HL-60/S4 treated with phorbol 12-myristate 13-acetate at 8.2 ng/mL for 4 days and 3 days (cell line): ENCODE results near the gene CPT1B.
"Not testable (repeated sequence)": the region's sequence is repeated elsewhere in the genome, so short reads cannot be mapped to it uniquely, and the experiment has no call there.

Source experiments
- in situ Hi-C: fragments of 300-500 bp; cut with MboI; formaldehyde crosslinking; loops from 2 replicates; pipeline ENCODE4 v1.15.0; 2022; ENCODE audit warnings: low sequenced_read_pairs

CPT1B gene

GRCh38 chr22:50610041-50610451, 31.8 kb upstream of the CPT1B start:
- in situ Hi-C loops, result no loop called here

- in situ Hi-C loops, result no loop called here
Observed at GRCh38 chr22:50609599-50609998, 31.4 kb upstream of the CPT1B start.

GRCh38 chr22:50608996-50609395, 30.8 kb upstream of the CPT1B start:
- in situ Hi-C loops, result no loop called here

- in situ Hi-C loops, result not testable (repeated sequence)
Observed at GRCh38 chr22:50608058-50608840, 30.0 kb upstream of the CPT1B start.

GRCh38 chr22:50607659-50608020, 29.4 kb upstream of the CPT1B start:
- in situ Hi-C loops, result no loop called here

GRCh38 chr22:50606946-50607658, 28.9 kb upstream of the CPT1B start:
- in situ Hi-C loops, result no loop called here

- in situ Hi-C loops, result no loop called here
Observed at GRCh38 chr22:50606165-50606945, 28.1 kb upstream of the CPT1B start.

- in situ Hi-C loops, result no loop called here
Observed at GRCh38 chr22:50605613-50606074, 27.4 kb upstream of the CPT1B start.

- in situ Hi-C loops, result no loop called here
Observed at GRCh38 chr22:50605002-50605612, 26.9 kb upstream of the CPT1B start.

- in situ Hi-C loops, result no loop called here
Observed at GRCh38 chr22:50604256-50605001, 26.2 kb upstream of the CPT1B start.

- in situ Hi-C loops, result no loop called here
Observed at GRCh38 chr22:50603511-50604255, 25.5 kb upstream of the CPT1B start.

GRCh38 chr22:50602338-50602700, 24.1 kb upstream of the CPT1B start:
- in situ Hi-C loops, result no loop called here

GRCh38 chr22:50601669-50602337, 23.6 kb upstream of the CPT1B start:
- in situ Hi-C loops, result no loop called here

- in situ Hi-C loops, result no loop called here
Observed at GRCh38 chr22:50600967-50601668, 22.9 kb upstream of the CPT1B start.

GRCh38 chr22:50600538-50600937, 22.3 kb upstream of the CPT1B start, which contains the start of gene MAPK8IP2:
TSS of gene MAPK8IP2 (plus strand) at chr22:50600793. CDS start at chr22:50600819, 26 bp downstream.
- in situ Hi-C loops, result no loop called here

GRCh38 chr22:50599816-50600455, 21.7 kb upstream of the CPT1B start:
- in situ Hi-C loops, result no loop called here

- in situ Hi-C loops, result no loop called here
Observed at GRCh38 chr22:50597097-50597496, 18.9 kb upstream of the CPT1B start.

GRCh38 chr22:50595189-50595588, 17.0 kb upstream of the CPT1B start:
- in situ Hi-C loops, result no loop called here
